Fibroblast of gingiva (primary cell): Measurements from ENCODE around the gene ALOX12.
"Not testable (repeated sequence)": the region's sequence is repeated elsewhere in the genome, so short reads cannot be mapped to it uniquely, and the experiment has no call there.

Experiments
- DNase-seq: peaks from one replicate; pipeline ENCODE4 v3.0.0-alpha.2; 2011; ENCODE audit warnings: low read depth

The ALOX12 gene

DNA sequence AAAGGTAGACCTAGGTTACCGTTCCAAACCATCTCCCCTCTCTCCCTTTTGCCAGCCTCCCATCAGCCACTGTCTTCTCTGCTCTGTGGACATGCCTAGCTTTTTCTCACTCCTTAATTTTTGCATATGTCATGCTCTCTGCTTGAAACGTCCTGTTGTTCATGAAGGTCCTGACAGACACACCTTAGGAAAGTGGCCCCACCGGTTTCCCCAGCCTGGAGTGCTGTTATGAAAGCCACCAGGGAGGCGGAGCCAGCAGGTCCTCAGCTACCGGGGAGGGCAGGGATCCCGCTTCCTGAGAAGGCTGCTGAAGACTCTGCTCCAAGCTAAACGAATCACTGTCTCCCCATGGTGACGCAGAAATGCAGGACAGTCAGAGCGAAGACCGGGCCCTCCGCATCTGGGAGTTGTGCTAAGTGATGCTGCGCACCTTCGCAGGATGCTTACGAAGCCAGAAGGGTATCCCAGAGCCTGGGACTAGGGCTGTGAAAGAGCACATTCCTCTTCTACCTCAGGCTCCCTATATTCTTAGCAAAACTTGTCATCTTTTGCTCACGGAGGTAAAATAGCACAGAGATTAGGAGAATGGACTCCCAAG, 50.4 kb downstream of the ALOX12 start:
- DNase-seq = no peak

DNA sequence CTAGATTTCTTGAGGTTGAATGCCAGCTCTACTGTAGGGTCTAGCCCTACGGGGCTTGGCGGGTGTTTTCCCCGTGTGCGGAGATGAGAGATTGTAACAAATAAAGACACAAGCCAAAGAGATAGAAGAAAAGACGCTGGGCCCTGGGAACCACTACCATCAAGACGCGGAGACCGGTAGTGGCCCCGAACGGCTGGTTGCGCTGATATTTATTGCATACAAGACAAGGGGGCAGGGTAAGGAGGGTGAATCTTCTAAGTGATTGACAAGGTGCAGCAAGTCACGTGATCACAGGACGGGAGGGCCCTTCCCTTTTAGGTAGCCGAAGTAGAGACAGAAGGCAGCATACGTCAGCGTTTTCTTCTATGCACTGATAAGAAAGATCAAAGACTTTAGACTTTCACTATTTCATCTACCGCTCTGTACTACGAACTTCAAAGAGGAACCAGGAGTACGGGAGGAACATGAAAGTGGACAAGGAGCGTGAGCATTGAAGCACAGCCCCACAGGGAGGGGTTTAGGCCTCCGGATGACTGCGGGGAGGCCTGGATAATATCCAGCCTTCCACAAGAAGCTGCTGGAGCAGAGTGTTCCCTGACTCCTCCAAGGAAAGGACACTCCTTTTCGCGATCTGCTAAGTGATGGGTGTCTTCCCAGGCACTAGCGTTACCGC, 51.0 kb downstream of the ALOX12 start:
- DNase-seq = not testable (repeated sequence)

DNA sequence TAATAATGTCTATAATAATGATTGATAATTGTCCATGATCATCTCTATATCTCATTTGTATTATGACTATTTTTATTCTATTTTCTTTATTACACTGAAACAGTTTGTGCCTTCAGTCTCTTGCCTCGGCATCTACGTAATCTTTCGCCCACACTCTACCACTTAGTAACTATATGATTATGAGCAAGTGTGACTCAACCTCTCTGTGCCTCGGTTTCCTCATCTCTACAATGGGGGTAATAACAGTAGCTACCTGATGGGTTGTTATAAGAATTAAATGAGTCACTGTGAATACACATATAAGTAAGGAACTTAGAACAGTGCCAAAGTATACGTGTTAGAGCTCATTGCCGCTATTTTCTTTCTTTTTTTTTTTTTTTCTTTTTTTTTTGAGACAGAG, 51.7 kb downstream of the ALOX12 start:
- DNase-seq = no peak

DNA sequence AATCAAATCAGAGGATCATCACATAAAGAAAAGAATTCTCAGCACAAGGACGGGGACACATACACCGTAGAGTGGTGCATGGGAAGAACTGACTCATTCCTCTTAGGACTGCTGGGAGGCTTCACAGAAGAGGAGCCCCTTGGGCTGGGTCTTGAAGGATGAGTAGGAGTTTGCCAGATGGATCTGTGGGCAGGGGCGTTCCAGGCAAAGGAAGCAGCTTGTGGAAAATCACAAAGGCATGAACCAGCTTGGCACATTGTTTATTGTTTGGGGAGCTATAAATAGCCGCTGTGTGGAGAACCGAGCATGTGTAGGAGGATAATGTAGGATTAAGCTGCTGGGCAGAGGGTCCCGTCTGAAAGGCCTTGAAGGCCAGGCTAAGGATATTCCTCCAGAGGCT, 53.1 kb downstream of the ALOX12 start:
- DNase-seq = no peak

DNA sequence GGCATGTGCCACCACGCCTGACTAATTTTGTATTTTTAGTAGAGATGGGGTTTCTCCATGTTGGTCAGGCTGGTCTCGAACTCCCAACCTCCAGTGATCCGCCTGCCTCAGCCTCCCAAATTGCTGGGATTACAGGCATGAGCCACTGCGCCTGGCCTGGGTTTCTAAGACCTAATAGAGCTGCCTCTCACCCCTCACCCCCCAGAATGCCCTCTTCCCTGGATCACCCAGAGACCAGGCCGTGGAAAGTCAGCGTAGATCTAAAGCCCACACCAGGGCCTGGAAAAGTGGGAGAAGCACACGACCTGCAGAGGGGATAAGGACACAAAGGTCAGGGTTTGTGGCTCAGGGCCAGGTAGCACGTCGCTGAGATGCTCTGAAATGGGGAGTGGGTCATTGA, 54.7 kb downstream of the ALOX12 start:
- not testable (repeated sequence) for DNase-seq

DNA sequence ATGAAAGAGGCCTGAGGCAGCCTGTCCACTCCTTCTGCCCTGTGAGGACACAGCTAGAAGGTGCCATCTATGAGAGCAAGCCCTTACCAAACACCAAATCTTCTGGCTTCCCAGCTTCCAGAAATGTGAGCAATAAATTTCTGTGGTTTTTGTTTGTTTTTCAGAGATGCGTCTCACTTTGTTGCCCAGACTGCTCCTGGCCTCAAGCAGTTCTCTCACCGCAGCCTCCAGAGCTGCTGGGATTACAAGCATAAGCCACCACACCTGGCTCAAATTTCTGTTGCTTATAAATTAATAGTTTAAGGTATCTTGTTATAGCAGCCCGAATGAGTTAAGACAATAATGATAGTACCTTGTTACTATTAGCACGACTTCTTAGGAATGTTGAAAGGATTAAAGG, 60.5 kb downstream of the ALOX12 start:
- peak; percentile 16 for DNase-seq

DNA sequence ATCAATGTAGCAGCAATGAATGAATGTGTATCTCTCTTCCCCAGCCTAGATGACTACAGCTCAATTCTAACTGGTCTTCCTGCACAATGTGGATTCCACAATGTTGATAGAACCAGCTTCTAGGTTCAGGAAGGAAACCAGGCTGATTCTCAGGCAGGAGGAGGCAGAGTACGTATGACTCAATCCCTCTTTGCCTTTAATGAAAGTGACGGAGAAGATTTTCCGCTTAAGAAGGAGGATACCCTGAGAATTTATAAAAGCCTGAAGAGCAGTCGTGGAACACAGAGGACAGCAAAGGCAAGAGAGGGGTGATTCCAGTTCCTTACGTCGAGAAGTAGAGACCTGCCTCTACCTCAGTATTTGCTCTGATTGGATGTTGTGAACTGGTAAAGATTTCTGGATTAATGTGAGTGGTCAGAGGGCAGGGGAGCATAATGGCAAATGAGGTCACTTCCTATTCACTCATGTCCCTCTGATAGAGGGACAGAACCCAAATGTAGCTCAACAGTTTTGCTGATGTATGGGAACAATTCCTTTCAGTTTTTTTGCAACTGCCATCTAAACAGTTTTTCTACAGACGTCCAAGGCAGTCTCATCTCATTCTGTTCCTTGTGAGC, 63.1 kb downstream of the ALOX12 start:
- no peak for DNase-seq
